Large intestine (tissue), 3 donors: ENCODE results near the gene OR8B12. TPM values are rescaled to one million over a fixed set of nuclear protein-coding genes. Genes with fewer than 3 reads are reported as not detected.

Experiments
- DNase-seq, 2 donors: peaks; one replicate each; pipeline versions ENCODE4 v3.0.0 to v3.0.0-alpha.2; 2013
- H3K27ac ChIP-seq: one replicate; pipeline ENCODE4 v1.5.1; 2013; ENCODE audit warnings: low read length
- H3K27me3 ChIP-seq: 2 replicates; pipeline ENCODE4 v1.6.1; 2013; ENCODE audit warnings: low read length; ENCODE audit not compliant: control insufficient read depth, insufficient read depth
- H3K36me3 ChIP-seq: 2 replicates; pipeline ENCODE4 v1.6.1; 2013; ENCODE audit warnings: low read length; ENCODE audit not compliant: control insufficient read depth, insufficient read depth
- H3K4me1 ChIP-seq: one replicate; pipeline ENCODE4 v1.6.1; 2013; ENCODE audit warnings: low read length; ENCODE audit not compliant: control insufficient read depth, insufficient read depth
- H3K4me3 ChIP-seq: one replicate; pipeline ENCODE4 v1.5.1; 2013; ENCODE audit warnings: low read length
- H3K9me3 ChIP-seq: one replicate; pipeline ENCODE4 v1.6.1; 2013; ENCODE audit warnings: mild to moderate bottlenecking, low read depth, low read length, moderate library complexity; ENCODE audit not compliant: control insufficient read depth
- WGBS: methylation state at CpG from one replicate; pipeline ENCODE4 v1.1.5; 2013; ENCODE audit warnings: low lambda C conversion rate; ENCODE audit not compliant: insufficient coverage; 5-methylcytosine and 5-hydroxymethylcytosine counted together
- polyA plus RNA-seq: library from polyadenylated mRNA; unstranded; fragments of 120-200 nt; gene quantifications from one replicate; pipeline ENCODE4 v1.2.1, GENCODE V29; 2013

OR8B12 gene
- polyA plus RNA-seq, 1 donor: not detected

DNA sequence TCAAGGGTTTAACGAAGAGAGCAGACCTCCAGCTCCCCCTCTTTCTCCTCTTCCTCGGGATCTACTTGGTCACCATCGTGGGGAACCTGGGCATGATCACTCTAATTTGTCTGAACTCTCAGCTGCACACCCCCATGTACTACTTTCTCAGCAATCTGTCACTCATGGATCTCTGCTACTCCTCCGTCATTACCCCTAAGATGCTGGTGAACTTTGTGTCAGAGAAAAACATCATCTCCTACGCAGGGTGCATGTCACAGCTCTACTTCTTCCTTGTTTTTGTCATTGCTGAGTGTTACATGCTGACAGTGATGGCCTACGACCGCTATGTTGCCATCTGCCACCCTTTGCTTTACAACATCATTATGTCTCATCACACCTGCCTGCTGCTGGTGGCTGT lies 26.7 kb upstream of the OR8B12 start:
- WGBS: 83% methylated on average over 1 of the region's 7 CpGs
- Histone ChIP-seq H3K27me3 (no peaks in the 10 kb centered on the region), H3K4me1 (no peaks in the 10 kb centered on the region), H3K27ac (no peak overlapping the region), H3K4me3 (no peak overlapping the region), H3K9me3 (no peaks in the 10 kb centered on the region), H3K36me3 (no peaks in the 10 kb centered on the region)
- DNase-seq: no peak

DNA sequence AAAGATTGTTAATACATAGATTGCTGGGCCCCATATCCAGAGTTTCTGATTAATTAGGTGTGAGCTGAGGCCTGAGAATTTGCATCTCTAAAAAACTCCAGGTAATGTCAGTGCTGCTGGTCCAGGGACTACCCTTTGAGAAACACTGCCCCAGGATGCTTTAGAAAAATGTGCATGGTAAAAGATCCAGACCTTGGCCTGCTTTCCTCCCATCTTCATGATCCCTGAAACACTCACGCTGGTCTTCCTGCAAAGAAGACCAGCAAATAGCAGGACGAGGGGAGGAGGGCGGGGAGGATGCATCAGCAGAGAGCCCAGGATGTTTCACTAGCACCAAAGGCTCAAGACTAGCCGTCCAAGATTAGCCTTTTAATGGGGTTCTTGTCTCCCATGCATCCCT lies 26.2 kb upstream of the OR8B12 start, which contains the start of gene OR8A1:
OR8A1 (plus strand) TSS at position 301 of the 400 bp plus-strand sequence. CDS start 123 bp downstream, outside the sequence.
- Histone ChIP-seq H3K36me3 (no peaks in the 10 kb centered on the region), H3K4me1 (no peaks in the 10 kb centered on the region), H3K27ac (no peak within 1 kb of the TSS), H3K27me3 (no peaks in the 10 kb centered on the region), H3K4me3 (no peak within 1 kb of the TSS), H3K9me3 (no peaks in the 10 kb centered on the region)
- no peak for DNase-seq
- no CpG with 5 or more reads among the region's 4 CpGs for WGBS

DNA sequence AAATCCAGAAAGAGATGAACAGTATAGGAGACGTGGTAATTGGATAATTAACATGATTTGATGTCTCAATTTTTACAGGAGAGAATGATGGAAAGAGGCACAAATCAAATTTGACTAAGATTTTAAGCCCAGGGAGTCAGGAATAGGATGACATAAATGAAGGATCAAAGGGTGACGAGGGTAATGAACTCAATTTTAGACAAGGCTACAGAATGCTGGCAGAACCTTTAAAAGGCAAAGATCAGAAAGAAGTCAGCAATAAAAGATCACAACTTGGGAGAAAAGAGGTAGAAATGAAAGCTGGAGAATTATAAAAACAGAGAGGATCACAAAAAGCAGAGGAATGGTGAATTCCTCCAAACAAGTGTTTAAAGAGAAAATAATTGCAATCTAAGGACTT lies 13.4 kb upstream of the OR8B12 start:
- Histone ChIP-seq H3K27ac (no peak overlapping the region), H3K27me3 (no peaks in the 10 kb centered on the region), H3K4me1 (no peaks in the 10 kb centered on the region), H3K4me3 (no peak overlapping the region), H3K9me3 (no peaks in the 10 kb centered on the region), H3K36me3 (no peaks in the 10 kb centered on the region)
- WGBS: 95% methylated on average over 2 of the region's 2 CpGs
- DNase-seq: no peak

DNA sequence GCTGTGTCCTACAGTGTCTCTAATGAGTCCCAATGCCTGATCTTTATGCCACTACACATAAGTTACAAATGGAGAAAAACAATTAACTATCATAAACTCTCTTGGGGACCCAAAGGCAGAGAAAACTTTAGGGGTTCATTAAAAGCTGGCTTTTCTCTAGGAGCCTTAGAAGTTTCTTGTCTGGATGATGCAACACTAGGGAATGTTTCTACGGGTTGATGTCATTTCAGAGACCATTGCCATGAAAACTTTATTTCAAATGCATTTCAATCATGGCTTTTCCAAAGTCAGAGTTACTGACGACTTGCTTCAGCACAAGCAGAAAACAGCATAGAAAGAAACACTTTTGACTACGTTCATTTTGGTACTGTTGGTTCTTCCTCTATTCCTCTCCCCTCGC lies 8.5 kb upstream of the OR8B12 start:
- Histone ChIP-seq H3K4me1 (no peaks in the 10 kb centered on the region), H3K36me3 (no peaks in the 10 kb centered on the region), H3K27ac (no peak overlapping the region), H3K4me3 (no peak overlapping the region), H3K27me3 (no peaks in the 10 kb centered on the region), H3K9me3 (no peaks in the 10 kb centered on the region)
- 100% methylated on average over 1 of the region's 4 CpGs for WGBS
- DNase-seq: no peak

DNA sequence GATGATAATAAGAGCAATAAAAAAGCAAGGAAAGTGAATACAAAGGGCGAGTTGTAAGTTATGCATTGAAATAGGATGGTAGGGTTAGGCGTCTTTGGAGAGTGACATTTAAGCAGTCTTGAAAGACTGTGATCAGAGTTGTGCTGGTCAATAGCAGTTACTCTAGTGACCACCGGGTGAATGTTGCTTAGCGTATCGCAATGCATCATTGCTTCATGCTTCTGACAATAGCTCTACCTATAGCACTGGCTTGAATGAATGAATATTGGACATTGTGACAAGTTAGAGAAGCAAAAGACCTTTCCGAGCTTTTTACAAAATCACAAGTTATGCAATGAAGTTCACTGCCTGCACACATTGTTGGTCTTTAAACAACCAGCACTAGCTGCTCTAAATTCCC lies 7.7 kb upstream of the OR8B12 start:
- Histone ChIP-seq H3K27ac (no peak overlapping the region), H3K27me3 (no peaks in the 10 kb centered on the region), H3K4me1 (no peaks in the 10 kb centered on the region), H3K9me3 (no peaks in the 10 kb centered on the region), H3K36me3 (no peaks in the 10 kb centered on the region), H3K4me3 (no peak overlapping the region)
- no peak for DNase-seq
- 78% methylated on average over 3 of the region's 6 CpGs for WGBS

DNA sequence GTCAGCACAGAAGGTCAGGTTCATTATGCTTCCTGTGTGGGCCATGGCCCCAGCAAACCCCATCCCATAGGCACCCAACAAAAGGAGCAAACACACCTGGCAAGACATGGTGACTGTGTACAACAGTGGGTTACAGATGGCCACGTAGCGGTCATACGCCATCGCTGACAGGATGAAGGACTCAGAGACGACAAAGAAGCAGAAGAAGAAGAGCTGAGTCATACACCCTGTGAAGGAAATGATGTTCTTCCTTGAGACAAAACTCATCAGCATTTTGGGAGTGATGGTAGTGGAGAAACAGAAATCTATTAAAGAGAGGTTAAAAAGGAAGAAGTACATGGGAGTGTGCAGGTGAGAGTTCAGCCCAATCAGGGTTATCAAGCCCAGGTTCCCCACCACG lies 309 bp downstream of the OR8B12 start:
- Histone ChIP-seq H3K27ac (no peak overlapping the region), H3K9me3 (no peaks in the 10 kb centered on the region), H3K36me3 (no peaks in the 10 kb centered on the region), H3K27me3 (no peaks in the 10 kb centered on the region), H3K4me1 (no peaks in the 10 kb centered on the region), H3K4me3 (no peak overlapping the region)
- WGBS: 86% methylated on average over 2 of the region's 6 CpGs
- no peak for DNase-seq

DNA sequence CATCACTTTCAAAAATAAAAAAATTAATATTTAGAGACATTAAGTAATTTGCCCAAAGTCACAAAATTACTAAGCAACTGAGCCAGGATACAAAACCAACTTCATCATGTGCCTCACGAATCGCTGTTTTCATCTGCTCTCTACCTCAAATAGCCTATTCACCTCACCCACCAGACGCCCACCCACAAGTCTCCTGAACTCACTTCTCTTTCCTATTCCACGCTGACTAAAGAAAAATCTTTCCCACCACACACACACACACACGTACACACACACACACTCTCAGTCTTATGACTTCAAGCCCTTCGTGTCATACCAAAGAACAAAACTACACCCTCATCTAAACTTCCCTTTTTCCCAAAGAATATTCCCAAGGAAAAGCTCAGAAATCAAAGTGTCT lies 2.2 kb downstream of the OR8B12 start:
- Histone ChIP-seq H3K4me1 (no peaks in the 10 kb centered on the region), H3K9me3 (no peaks in the 10 kb centered on the region), H3K4me3 (no peak overlapping the region), H3K27me3 (no peaks in the 10 kb centered on the region), H3K27ac (no peak overlapping the region), H3K36me3 (no peaks in the 10 kb centered on the region)
- no peak for DNase-seq
- WGBS: 90% methylated on average over 3 of the region's 6 CpGs

DNA sequence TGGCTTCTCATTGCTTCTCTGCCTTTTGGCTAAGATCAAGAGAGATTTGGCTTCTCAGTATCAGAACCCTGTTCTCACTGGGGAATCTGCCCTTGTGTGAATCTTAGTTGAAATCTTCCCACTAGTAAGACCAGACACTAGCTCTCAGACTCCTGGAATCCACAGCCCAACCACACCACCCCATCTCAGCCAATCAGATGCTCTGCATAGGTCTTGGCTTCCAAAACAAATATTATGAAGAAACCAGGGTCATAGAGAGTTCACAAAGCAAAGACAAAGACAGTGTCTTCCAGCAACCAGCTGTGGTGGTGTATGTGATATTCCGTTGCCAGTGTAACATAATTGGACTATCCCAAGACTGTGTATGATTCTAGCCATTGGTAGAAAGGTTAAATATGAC lies 5.4 kb downstream of the OR8B12 start:
- Histone ChIP-seq H3K27me3 (no peaks in the 10 kb centered on the region), H3K27ac (no peak overlapping the region), H3K9me3 (no peaks in the 10 kb centered on the region), H3K36me3 (no peaks in the 10 kb centered on the region), H3K4me3 (no peak overlapping the region), H3K4me1 (no peaks in the 10 kb centered on the region)
- no CpG with 5 or more reads among the region's 1 CpG for WGBS
- peak; percentile 15 to 36 for DNase-seq

DNA sequence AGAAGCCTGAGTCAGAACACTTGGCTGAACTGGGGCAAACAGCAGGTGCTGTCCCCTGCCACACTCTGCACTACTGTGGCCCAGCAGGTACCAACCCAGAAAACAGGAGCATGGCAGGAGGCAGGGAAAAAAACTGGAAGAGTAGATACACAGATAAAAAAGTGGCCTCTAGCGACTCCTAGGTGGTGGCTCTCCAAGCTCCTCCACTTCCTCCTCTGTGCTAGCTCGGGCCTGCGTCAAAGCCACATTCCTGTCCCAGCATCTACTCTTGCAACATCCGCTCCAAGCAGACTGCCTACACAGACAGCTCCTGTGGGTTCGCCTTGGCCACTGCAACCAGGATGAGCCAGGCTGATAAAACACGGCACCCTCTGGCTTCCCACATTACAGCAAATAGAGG lies 6.9 kb downstream of the OR8B12 start:
- H3K4me1 ChIP-seq: no peaks in the 10 kb centered on the region
- no CpG with 5 or more reads among the region's 6 CpGs for WGBS
- H3K36me3 ChIP-seq: no peaks in the 10 kb centered on the region
- H3K27ac ChIP-seq: no peak overlapping the region
- DNase-seq: peak; percentile 4 to 7
- no peaks in the 10 kb centered on the region for H3K9me3 ChIP-seq
- H3K4me3 ChIP-seq: no peak overlapping the region
- no peaks in the 10 kb centered on the region for H3K27me3 ChIP-seq

DNA sequence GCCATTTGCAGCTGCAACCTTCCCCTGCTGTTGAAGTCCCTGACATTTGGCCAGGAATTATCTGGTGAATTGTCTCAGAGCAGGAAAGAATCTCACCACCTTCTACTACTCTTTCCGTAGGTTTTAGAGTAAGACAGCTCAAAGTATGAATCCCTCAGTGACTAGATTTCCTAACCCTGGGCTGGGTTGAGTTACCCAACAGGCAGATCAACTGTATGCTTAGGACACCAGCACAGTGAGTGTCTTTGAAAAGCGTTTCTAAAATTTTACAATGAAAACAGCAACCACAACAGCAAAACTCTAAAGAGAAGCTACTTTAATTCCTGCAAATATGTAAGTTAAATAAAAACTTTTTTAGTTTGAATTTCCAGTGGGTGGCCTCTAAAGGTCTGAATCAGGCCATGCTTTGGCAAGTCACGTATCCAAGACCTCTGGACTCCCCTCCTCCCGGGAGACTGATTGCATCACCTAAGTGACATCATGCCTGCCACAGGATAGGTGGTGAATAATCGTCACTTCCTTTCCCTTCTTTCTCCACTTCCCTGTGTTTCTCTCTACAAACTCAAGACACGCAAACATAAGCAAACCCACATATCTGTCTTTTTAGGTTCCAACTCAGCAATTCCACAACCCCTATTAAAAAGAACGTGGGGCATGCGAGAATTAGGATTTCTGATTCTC lies 7.8 kb downstream of the OR8B12 start:
- Histone ChIP-seq H3K4me3 (no peak overlapping the region), H3K27me3 (no peaks in the 10 kb centered on the region), H3K9me3 (no peaks in the 10 kb centered on the region), H3K27ac (no peak overlapping the region), H3K4me1 (no peaks in the 10 kb centered on the region), H3K36me3 (no peaks in the 10 kb centered on the region)
- WGBS: 93% methylated on average over 3 of the region's 8 CpGs
- no peak for DNase-seq

DNA sequence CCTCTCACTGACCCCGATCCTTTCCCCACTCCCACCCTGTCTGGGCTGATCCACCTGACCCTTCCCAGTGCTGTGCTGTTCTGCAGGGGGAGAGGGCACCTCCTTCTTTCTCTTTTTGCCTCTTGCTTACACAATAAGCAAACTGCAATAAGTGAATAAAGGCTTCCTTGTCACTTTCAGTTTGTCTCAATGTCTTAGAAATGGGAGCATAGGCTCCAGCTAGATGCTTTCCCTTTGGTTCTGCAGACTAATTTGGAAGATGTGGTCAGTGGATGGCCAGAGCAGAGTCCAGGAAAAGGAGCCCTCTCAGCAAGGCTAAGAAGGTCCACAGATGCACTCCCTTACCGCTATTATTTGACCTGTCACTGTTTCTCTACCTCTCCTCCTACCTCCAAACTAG lies 9.4 kb downstream of the OR8B12 start:
- Histone ChIP-seq H3K4me3 (no peak overlapping the region), H3K36me3 (no peaks in the 10 kb centered on the region), H3K9me3 (no peaks in the 10 kb centered on the region), H3K4me1 (no peaks in the 10 kb centered on the region), H3K27me3 (no peaks in the 10 kb centered on the region), H3K27ac (no peak overlapping the region)
- DNase-seq: no peak
- 100% methylated on average over 1 of the region's 2 CpGs for WGBS
